ENCODE measurements around the gene AGBL5.

Gene AGBL5

GRCh38 chr2:27038012-27038411 is 13.5 kb upstream of the AGBL5 start:
- Histone ChIP-seq H3K36me3 (peaks cover 84% of the 10 kb centered on the region), H3K9ac (no peak overlapping the region), H3K27me3 (no peaks in the 10 kb centered on the region), H3K9me3 (no peaks in the 10 kb centered on the region), H3K27ac (no peak overlapping the region), H3K4me2 (no peak overlapping the region), H4K20me1 (peaks cover 8% of the 10 kb centered on the region; the same call in 1 of the 2 replicates), H3K4me3 (no peak overlapping the region), H3K4me1 (peaks cover 48% of the 10 kb centered on the region)
- TF ChIP-seq Cebpa-rat (IDR thresholded peaks at IDR 0.05): no peak

- Histone ChIP-seq H3K4me1 (peaks cover 43% of the 10 kb centered on the region), H3K27ac (no peak overlapping the region), H3K36me3 (peaks cover 88% of the 10 kb centered on the region), H3K4me3 (no peak overlapping the region), H3K4me2 (no peak overlapping the region), H3K27me3 (no peaks in the 10 kb centered on the region), H4K20me1 (peaks cover 8% of the 10 kb centered on the region; the same call in 1 of the 2 replicates), H3K9me3 (no peaks in the 10 kb centered on the region), H3K9ac (no peak overlapping the region)
- no peak for TF ChIP-seq Cebpa-rat (IDR thresholded peaks at IDR 0.05)
Measured at GRCh38 chr2:27038631-27039339, 12.7 kb upstream of the AGBL5 start.

- Histone ChIP-seq H3K9me3 (no peaks in the 10 kb centered on the region), H3K36me3 (peaks cover 88% of the 10 kb centered on the region), H3K4me2 (no peak overlapping the region), H3K9ac (no peak overlapping the region), H3K27me3 (no peaks in the 10 kb centered on the region), H3K27ac (no peak overlapping the region), H4K20me1 (0 out of 2 replicates have a peak, but pooled peaks cover 8% of the 10 kb centered on the region), H3K4me3 (no peak overlapping the region), H3K4me1 (peaks cover 36% of the 10 kb centered on the region)
- no peak for TF ChIP-seq Cebpa-rat (IDR thresholded peaks at IDR 0.05)
Measured at GRCh38 chr2:27039426-27039825, 12.0 kb upstream of the AGBL5 start.

- Histone ChIP-seq H3K36me3 (peaks cover 85% of the 10 kb centered on the region), H3K4me2 (no peak overlapping the region), H3K9me3 (no peaks in the 10 kb centered on the region), H3K27ac (no peak overlapping the region), H3K9ac (no peak overlapping the region), H3K4me3 (no peak overlapping the region), H3K4me1 (peaks cover 32% of the 10 kb centered on the region), H4K20me1 (0 out of 2 replicates have a peak, but pooled peaks cover 8% of the 10 kb centered on the region), H3K27me3 (no peaks in the 10 kb centered on the region)
- no peak for TF ChIP-seq Cebpa-rat (IDR thresholded peaks at IDR 0.05)
Measured at GRCh38 chr2:27039871-27040270, 11.6 kb upstream of the AGBL5 start.

GRCh38 chr2:27040282-27040681 is 11.2 kb upstream of the AGBL5 start:
- Histone ChIP-seq H3K4me1 (peaks cover 32% of the 10 kb centered on the region), H3K4me3 (no peak overlapping the region), H3K9me3 (no peaks in the 10 kb centered on the region), H3K9ac (no peak overlapping the region), H3K4me2 (no peak overlapping the region), H4K20me1 (0 out of 2 replicates have a peak, but pooled peaks cover 8% of the 10 kb centered on the region), H3K27me3 (no peaks in the 10 kb centered on the region), H3K27ac (no peak overlapping the region), H3K36me3 (peaks cover 80% of the 10 kb centered on the region)
- no peak for TF ChIP-seq Cebpa-rat (IDR thresholded peaks at IDR 0.05)

GRCh38 chr2:27041752-27042151 is 9.7 kb upstream of the AGBL5 start:
- no peaks in the 10 kb centered on the region for H3K9me3 ChIP-seq
- H3K4me3 ChIP-seq: no peak overlapping the region
- no peak for TF ChIP-seq Cebpa-rat (IDR thresholded peaks at IDR 0.05)
- peaks cover 28% of the 10 kb centered on the region for H3K4me1 ChIP-seq
- no peaks in the 10 kb centered on the region for H3K27me3 ChIP-seq
- peak overlapping the region; percentile 35; the same call in 1 of the 2 replicates for H3K4me2 ChIP-seq
- peaks cover 66% of the 10 kb centered on the region for H3K36me3 ChIP-seq
- H4K20me1 ChIP-seq: 0 out of 2 replicates have a peak, but pooled peaks cover 8% of the 10 kb centered on the region
- no peak overlapping the region for H3K27ac ChIP-seq
- 0 out of 2 replicates have a peak overlapping the region, but pooled peaks have one; percentile 23 for H3K9ac ChIP-seq

GRCh38 chr2:27042159-27042661 is 9.3 kb upstream of the AGBL5 start:
- Histone ChIP-seq H3K4me1 (peaks cover 25% of the 10 kb centered on the region), H3K9ac (0 out of 2 replicates have a peak overlapping the region, but pooled peaks have one; percentile 23), H3K4me3 (no peak overlapping the region), H3K36me3 (peaks cover 61% of the 10 kb centered on the region), H3K27me3 (no peaks in the 10 kb centered on the region), H4K20me1 (0 out of 2 replicates have a peak, but pooled peaks cover 8% of the 10 kb centered on the region), H3K27ac (no peak overlapping the region), H3K4me2 (peak overlapping the region; percentile 35; the same call in 1 of the 2 replicates), H3K9me3 (no peaks in the 10 kb centered on the region)
- TF ChIP-seq Cebpa-rat (IDR thresholded peaks at IDR 0.05): no peak

GRCh38 chr2:27042985-27043634 is 8.4 kb upstream of the AGBL5 start:
- no peaks in the 10 kb centered on the region for H3K9me3 ChIP-seq
- H3K4me2 ChIP-seq: no peak overlapping the region
- no peaks in the 10 kb centered on the region for H3K27me3 ChIP-seq
- peaks cover 20% of the 10 kb centered on the region for H3K4me1 ChIP-seq
- no peak for TF ChIP-seq Cebpa-rat (IDR thresholded peaks at IDR 0.05)
- H4K20me1 ChIP-seq: 0 out of 2 replicates have a peak, but pooled peaks cover under 1% of the 10 kb centered on the region
- H3K27ac ChIP-seq: no peak overlapping the region
- peaks cover 52% of the 10 kb centered on the region for H3K36me3 ChIP-seq
- no peak overlapping the region for H3K9ac ChIP-seq
- H3K4me3 ChIP-seq: no peak overlapping the region

GRCh38 chr2:27049422-27050280 is 1.8 kb upstream of the AGBL5 start:
- H4K20me1 ChIP-seq: no peaks in the 10 kb centered on the region
- peaks cover 28% of the 10 kb centered on the region for H3K4me1 ChIP-seq
- H3K4me2 ChIP-seq: peak overlapping the region; percentile 94
- H3K27ac ChIP-seq: peak overlapping the region; percentile 79
- H3K4me3 ChIP-seq: peak overlapping the region; percentile 81
- no peak for TF ChIP-seq Cebpa-rat (IDR thresholded peaks at IDR 0.05)
- H3K27me3 ChIP-seq: no peaks in the 10 kb centered on the region
- H3K36me3 ChIP-seq: peaks cover 21% of the 10 kb centered on the region
- H3K9me3 ChIP-seq: no peaks in the 10 kb centered on the region
- H3K9ac ChIP-seq: peak overlapping the region; percentile 84
